Ectodermal cell (in vitro differentiated cells): ENCODE results near the gene OR10K2. TPM values are rescaled to one million over a fixed set of nuclear protein-coding genes. Genes with fewer than 3 reads are reported as not detected.
"Not testable (repeated sequence)": the region's sequence is repeated elsewhere in the genome, so short reads cannot be mapped to it uniquely, and the experiment has no call there.

Experiments used
- H3K27ac ChIP-seq: 2 replicates; pipeline ENCODE4 v1.7.0; 2013; ENCODE audit warnings: mild to moderate bottlenecking, low read depth, low read length; ENCODE audit not compliant: insufficient read depth, poor library complexity, severe bottlenecking
- H3K27me3 ChIP-seq: 2 replicates; pipeline ENCODE4 v1.7.0; 2013; ENCODE audit warnings: mild to moderate bottlenecking, low read length; ENCODE audit not compliant: insufficient read depth, control insufficient read depth, poor library complexity, severe bottlenecking
- H3K36me3 ChIP-seq: one replicate; pipeline ENCODE4 v1.7.0; 2013; ENCODE audit warnings: low read length; ENCODE audit not compliant: control insufficient read depth, insufficient read depth
- H3K4me1 ChIP-seq: one replicate; pipeline ENCODE4 v1.7.0; 2013; ENCODE audit warnings: low read length; ENCODE audit not compliant: control insufficient read depth, insufficient read depth
- H3K4me3 ChIP-seq: 2 replicates; pipeline ENCODE4 v1.7.0; 2013; ENCODE audit warnings: low read depth, low read length, control low read depth; ENCODE audit not compliant: insufficient read depth
- H3K9me3 ChIP-seq: 2 replicates; pipeline ENCODE4 v1.7.0; 2013; ENCODE audit warnings: mild to moderate bottlenecking, low read length, moderate library complexity; ENCODE audit not compliant: control insufficient read depth
- WGBS, 2 experiments: methylation state at CpG; one replicate each; pipeline ENCODE4 v1.1.7; 2013; ENCODE audit warnings: missing lambda C conversion rate in 2 of 2; 5-methylcytosine and 5-hydroxymethylcytosine counted together
- polyA plus RNA-seq, 4 experiments: library from polyadenylated mRNA; stranded (reverse); fragments of 50-300 nt; gene quantifications; one replicate each; pipeline ENCODE4 v1.2.3, GENCODE V29; 2013

The OR10K2 gene
- polyA plus RNA-seq (2013, experiment 1 of 4): not detected
- polyA plus RNA-seq (2013, experiment 2 of 4): not detected
- not detected for polyA plus RNA-seq (2013, experiment 3 of 4)
- not detected for polyA plus RNA-seq (2013, experiment 4 of 4)

GRCh38 chr1:158426137-158426536 lies at the start of gene OR10K2:
Gene OR10K2, minus strand, starts transcription at chr1:158426237. Its CDS starts 5,371 bp downstream, at chr1:158420866.
- 86 to 88% methylated on average over 1 of the region's 1 CpG for WGBS, 2 experiments
- no peaks in the 10 kb centered on the region for H3K36me3 ChIP-seq
- no peaks in the 10 kb centered on the region for H3K27me3 ChIP-seq
- no peaks in the 10 kb centered on the region for H3K9me3 ChIP-seq
- H3K4me3 ChIP-seq: no peak within 1 kb of the TSS
- H3K27ac ChIP-seq: no peak within 1 kb of the TSS
- no peaks in the 10 kb centered on the region for H3K4me1 ChIP-seq

- Histone ChIP-seq H3K27ac (no peak within 1 kb of the TSS), H3K4me3 (no peak within 1 kb of the TSS), H3K4me1 (no peaks in the 10 kb centered on the region), H3K27me3 (no peaks in the 10 kb centered on the region), H3K9me3 (no peaks in the 10 kb centered on the region), H3K36me3 (no peaks in the 10 kb centered on the region)
Observed at GRCh38 chr1:158471920-158472319, 45.9 kb upstream of the OR10K2 start, which contains the start of gene OR10R2. Gene OR10R2, plus strand, starts transcription at chr1:158472220. Its CDS starts 106 bp downstream, at chr1:158472326.

GRCh38 chr1:158461534-158461933 lies 35.5 kb upstream of the OR10K2 start, which contains the start of gene OR10K1:
Gene OR10K1, plus strand, starts transcription at chr1:158461834. Its CDS starts 3,728 bp downstream, at chr1:158465562.
- no peaks in the 10 kb centered on the region for H3K27me3 ChIP-seq

GRCh38 chr1:158458263-158458662 lies 32.2 kb upstream of the OR10K2 start:
- Histone ChIP-seq H3K4me3 (no peak overlapping the region), H3K4me1 (no peaks in the 10 kb centered on the region), H3K36me3 (no peaks in the 10 kb centered on the region), H3K27ac (no peak overlapping the region), H3K9me3 (no peaks in the 10 kb centered on the region), H3K27me3 (no peaks in the 10 kb centered on the region)

More at GRCh38 chr1:158461534-158461933, 35.5 kb upstream of the OR10K2 start, which contains the start of gene OR10K1:
- Histone ChIP-seq H3K4me3 (no peak within 1 kb of the TSS), H3K27ac (no peak within 1 kb of the TSS), H3K9me3 (no peaks in the 10 kb centered on the region), H3K4me1 (no peaks in the 10 kb centered on the region), H3K36me3 (no peaks in the 10 kb centered on the region)
- WGBS, 2 experiments: 84 to 89% methylated on average over 2 of the region's 2 CpGs

- no peaks in the 10 kb centered on the region for H3K4me1 ChIP-seq
- H3K27ac ChIP-seq: no peak overlapping the region
- H3K27me3 ChIP-seq: no peaks in the 10 kb centered on the region
- no peaks in the 10 kb centered on the region for H3K36me3 ChIP-seq
- no peak overlapping the region for H3K4me3 ChIP-seq
- no peaks in the 10 kb centered on the region for H3K9me3 ChIP-seq
Observed at GRCh38 chr1:158457246-158457645, 31.2 kb upstream of the OR10K2 start.

- Histone ChIP-seq H3K4me1 (no peaks in the 10 kb centered on the region), H3K36me3 (no peaks in the 10 kb centered on the region), H3K9me3 (no peaks in the 10 kb centered on the region), H3K27ac (no peak overlapping the region), H3K27me3 (no peaks in the 10 kb centered on the region), H3K4me3 (no peak overlapping the region)
- WGBS, 2 experiments: 94 to 95% methylated on average over 1 of the region's 1 CpG
Observed at GRCh38 chr1:158454537-158454936, 28.5 kb upstream of the OR10K2 start.

- no peak overlapping the region for H3K4me3 ChIP-seq
- H3K9me3 ChIP-seq: no peaks in the 10 kb centered on the region
- no peak overlapping the region for H3K27ac ChIP-seq
- WGBS, 2 experiments: 93 to 94% methylated on average over 4 of the region's 4 CpGs
- no peaks in the 10 kb centered on the region for H3K27me3 ChIP-seq
- no peaks in the 10 kb centered on the region for H3K36me3 ChIP-seq
- no peaks in the 10 kb centered on the region for H3K4me1 ChIP-seq
Observed at GRCh38 chr1:158445376-158445775, 19.3 kb upstream of the OR10K2 start.

GRCh38 chr1:158434741-158435140 lies 8.7 kb upstream of the OR10K2 start:
- 87 to 92% methylated on average over 3 of the region's 3 CpGs for WGBS, 2 experiments
- Histone ChIP-seq H3K36me3 (no peaks in the 10 kb centered on the region), H3K27ac (no peak overlapping the region), H3K4me1 (no peaks in the 10 kb centered on the region), H3K4me3 (no peak overlapping the region), H3K27me3 (no peaks in the 10 kb centered on the region), H3K9me3 (no peaks in the 10 kb centered on the region)

GRCh38 chr1:158430163-158430562 lies 4.1 kb upstream of the OR10K2 start:
- H3K27me3 ChIP-seq, H3K4me3 ChIP-seq, H3K9me3 ChIP-seq, H3K27ac ChIP-seq, H3K4me1 ChIP-seq, H3K36me3 ChIP-seq: not testable (repeated sequence)
- WGBS, 2 experiments: 86% methylated on average over 3 of the region's 3 CpGs

GRCh38 chr1:158425027-158425426 lies 1.0 kb downstream of the OR10K2 start:
- H3K9me3 ChIP-seq: no peaks in the 10 kb centered on the region
- no peaks in the 10 kb centered on the region for H3K27me3 ChIP-seq
- no peaks in the 10 kb centered on the region for H3K36me3 ChIP-seq
- no peaks in the 10 kb centered on the region for H3K4me1 ChIP-seq
- H3K4me3 ChIP-seq: no peak overlapping the region
- H3K27ac ChIP-seq: no peak overlapping the region

GRCh38 chr1:158422212-158422611 lies 3.8 kb downstream of the OR10K2 start:
- Histone ChIP-seq H3K4me1 (no peaks in the 10 kb centered on the region), H3K9me3 (no peaks in the 10 kb centered on the region), H3K36me3 (no peaks in the 10 kb centered on the region), H3K27ac (no peak overlapping the region), H3K4me3 (no peak overlapping the region), H3K27me3 (no peaks in the 10 kb centered on the region)
